Immature natural killer cell (primary cell): ENCODE measurements around the gene MFSD12. TPM values are rescaled to one million over a fixed set of nuclear protein-coding genes. Genes with fewer than 3 reads are reported as not detected.
"Not testable (repeated sequence)": the region's sequence is repeated elsewhere in the genome, so short reads cannot be mapped to it uniquely, and the experiment has no call there.

ENCODE experiments used
- DNase-seq, 3 donors: peaks; one replicate each; pipeline ENCODE4 v3.0.0; 2022; ENCODE audit warnings: mixed read lengths in 1 of 3
- H3K27ac Mint-ChIP-seq, 6 donors: one replicate each; pipeline ENCODE4 v1.8.0; 2020; ENCODE audit warnings: mixed read lengths in 6 of 6, mild to moderate bottlenecking in 5 of 6, inconsistent platforms in 4 of 6, moderate library complexity in 3 of 6
- H3K27me3 Mint-ChIP-seq, 3 donors: one replicate each; pipeline ENCODE4 v1.8.0; 2020 to 2021; ENCODE audit warnings: low read depth in 3 of 3, mild to moderate bottlenecking in 3 of 3, mixed read lengths in 3 of 3, moderate library complexity in 3 of 3, inconsistent platforms in 1 of 3
- H3K36me3 Mint-ChIP-seq, 3 donors: one replicate each; pipeline ENCODE4 v1.8.0; 2020; ENCODE audit warnings: mixed read lengths in 3 of 3, inconsistent platforms in 2 of 3, mild to moderate bottlenecking in 2 of 3
- H3K4me1 Mint-ChIP-seq, 2 donors: one replicate each; pipeline ENCODE4 v1.8.0; 2020; ENCODE audit warnings: inconsistent platforms in 2 of 2, mild to moderate bottlenecking in 2 of 2, mixed read lengths in 2 of 2, moderate library complexity in 1 of 2
- H3K4me3 Mint-ChIP-seq, 5 donors: one replicate each; pipeline ENCODE4 v1.8.0; 2020; ENCODE audit warnings: mild to moderate bottlenecking in 5 of 5, mixed read lengths in 5 of 5, inconsistent platforms in 3 of 5, moderate library complexity in 3 of 5
- H3K9me3 Mint-ChIP-seq, 6 donors: one replicate each; pipeline ENCODE4 v1.8.0; 2020; ENCODE audit warnings: mild to moderate bottlenecking in 6 of 6, mixed read lengths in 6 of 6, inconsistent platforms in 4 of 6, moderate library complexity in 3 of 6
- polyA plus RNA-seq, 3 donors: library from polyadenylated mRNA; unstranded; fragments of 300-500 nt; fragmentation: Illumina TruSeq; gene quantifications; one replicate each; pipeline ENCODE4 v1.2.3, GENCODE V29; 2021

Gene MFSD12
- polyA plus RNA-seq, 3 donors from 2014 or later = 17.1 to 26.9 (median 25.6) TPM

DNA sequence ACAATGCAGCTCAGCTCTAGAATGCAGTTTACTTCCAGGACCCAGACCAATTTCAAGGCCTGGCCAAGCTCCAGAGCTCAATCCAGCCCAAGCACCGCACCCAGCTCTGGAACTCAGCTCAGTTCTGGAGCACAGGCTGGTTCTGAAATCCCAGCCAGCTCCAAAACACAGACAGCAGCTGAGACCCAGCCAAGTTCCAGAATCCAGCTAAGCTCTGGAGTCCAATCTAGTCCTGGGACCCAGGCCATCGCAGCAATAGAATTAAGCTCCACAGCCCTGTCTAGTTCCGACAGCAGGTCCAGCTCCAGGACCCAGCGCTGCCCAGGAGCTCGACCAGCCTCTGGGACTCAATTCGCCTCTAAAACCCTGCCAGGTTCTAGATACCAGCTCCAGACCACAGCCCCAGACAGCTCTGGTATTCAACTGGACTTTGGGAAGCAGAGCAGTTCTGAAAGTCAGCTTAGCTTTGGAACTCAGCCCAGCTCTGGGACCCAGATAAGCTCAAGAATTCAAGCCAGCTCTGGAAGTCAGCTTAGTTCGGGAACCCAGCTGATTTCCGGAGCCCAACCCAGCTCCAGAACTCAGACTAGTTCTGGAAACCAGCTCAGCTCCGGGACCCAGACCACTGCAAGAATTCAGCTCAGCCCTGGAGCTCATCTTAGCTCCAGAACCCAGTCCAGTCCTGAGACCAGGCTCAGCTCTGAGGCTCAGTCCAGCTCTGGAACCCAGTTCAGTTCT, 34.7 kb upstream of the MFSD12 start:
- H3K9me3 Mint-ChIP-seq = no peaks in the 10 kb centered on the region
- no peak overlapping the region for H3K4me3 Mint-ChIP-seq
- H3K36me3 Mint-ChIP-seq = no peaks in the 10 kb centered on the region
- H3K27me3 Mint-ChIP-seq = no peaks in the 10 kb centered on the region
- H3K27ac Mint-ChIP-seq = no peak overlapping the region
- H3K4me1 Mint-ChIP-seq = no peaks in the 10 kb centered on the region
- no peak for DNase-seq

DNA sequence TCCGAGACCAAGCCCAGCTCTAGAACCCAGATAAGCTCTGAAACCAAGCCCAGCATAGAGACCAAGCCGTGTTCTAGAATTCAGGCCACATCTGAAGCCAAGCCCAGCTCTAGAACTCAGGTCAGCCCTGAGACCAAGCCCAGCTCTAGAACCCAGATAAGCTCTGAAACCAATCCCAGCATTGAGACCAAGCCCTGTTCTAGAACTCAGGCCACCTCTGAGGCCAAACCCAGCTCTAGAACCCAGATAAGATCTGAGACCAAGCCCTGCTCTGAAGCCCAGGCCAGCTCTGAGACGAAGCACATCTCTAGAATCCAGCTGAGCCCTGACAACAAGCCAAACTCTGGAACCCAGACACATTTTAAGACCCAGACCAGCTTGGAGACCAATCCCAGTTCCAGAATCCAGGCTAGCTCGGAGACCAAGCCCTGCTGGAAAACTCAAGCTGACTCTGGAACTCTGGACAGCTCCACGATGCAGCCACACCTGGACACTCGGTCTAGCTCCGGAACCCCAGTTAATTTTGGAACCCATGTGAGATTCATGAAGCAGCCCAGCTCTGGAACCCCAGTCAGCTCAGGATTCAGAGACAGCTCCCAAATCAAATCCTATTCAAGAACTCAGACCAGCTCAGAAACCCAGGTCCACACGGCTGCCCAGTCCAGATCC, 33.7 kb upstream of the MFSD12 start:
- Mint-ChIP-seq H3K4me3 (no peak overlapping the region), H3K4me1 (peaks cover 0 to 2% of the 10 kb centered on the region in 2 donors), H3K9me3 (no peaks in the 10 kb centered on the region), H3K27me3 (peaks cover 0 to 2% (median 1%) of the 10 kb centered on the region in 3 donors), H3K27ac (peak overlapping the region in 1 of 6 donors; percentile 19), H3K36me3 (no peaks in the 10 kb centered on the region)
- no peak for DNase-seq

DNA sequence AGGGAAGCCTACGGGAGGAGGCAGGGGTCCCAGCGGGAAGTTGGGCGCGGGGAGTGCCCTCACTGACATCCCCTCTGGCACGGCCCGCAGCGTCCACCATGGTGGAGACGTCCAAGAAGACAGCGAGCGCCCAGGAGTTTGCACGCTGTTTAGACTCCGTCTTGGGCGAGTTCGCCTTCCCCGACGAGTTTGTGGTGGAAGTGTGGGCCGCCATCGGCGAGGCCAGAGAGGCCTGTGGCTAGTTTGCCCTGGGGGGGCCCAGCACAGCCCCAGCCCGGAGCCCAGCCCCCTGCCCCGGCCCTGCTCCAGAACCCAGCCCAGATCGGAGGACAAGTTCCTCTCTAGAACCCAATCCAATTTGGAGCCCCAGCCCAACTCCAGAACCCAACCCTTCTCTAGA, 32.6 kb upstream of the MFSD12 start:
- H3K4me3 Mint-ChIP-seq = no peak overlapping the region
- H3K4me1 Mint-ChIP-seq = peaks cover 0 to 2% of the 10 kb centered on the region in 2 donors
- no peak for DNase-seq
- peaks cover 0 to 2% (median 1%) of the 10 kb centered on the region in 3 donors for H3K27me3 Mint-ChIP-seq
- H3K9me3 Mint-ChIP-seq = no peaks in the 10 kb centered on the region
- no peaks in the 10 kb centered on the region for H3K36me3 Mint-ChIP-seq
- no peak overlapping the region for H3K27ac Mint-ChIP-seq

DNA sequence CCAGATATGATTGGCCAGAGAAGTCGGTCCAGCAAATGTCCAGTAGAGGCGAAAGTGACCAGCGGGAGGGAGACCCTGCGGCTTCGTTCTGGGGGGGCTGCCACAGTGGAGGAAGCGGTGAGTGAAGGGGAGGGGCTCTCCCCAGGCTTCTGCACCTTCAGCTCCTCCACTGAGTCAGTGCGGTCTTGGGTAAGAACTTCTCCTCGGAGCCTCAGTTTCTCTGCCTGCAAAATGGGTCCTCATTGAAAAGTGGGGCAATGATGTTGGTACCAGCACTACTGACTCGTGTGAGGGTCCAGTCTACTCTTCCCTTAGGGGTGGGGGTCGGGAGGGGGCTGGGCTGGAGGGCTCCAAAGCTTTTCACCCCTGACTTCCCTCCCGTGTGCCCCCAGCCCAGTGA, 32.1 kb upstream of the MFSD12 start:
- Mint-ChIP-seq H3K27ac (no peak overlapping the region), H3K27me3 (peaks cover 0 to 2% (median 1%) of the 10 kb centered on the region in 3 donors), H3K4me3 (no peak overlapping the region), H3K9me3 (no peaks in the 10 kb centered on the region), H3K4me1 (peaks cover 0 to 2% of the 10 kb centered on the region in 2 donors), H3K36me3 (no peaks in the 10 kb centered on the region)
- DNase-seq = no peak

DNA sequence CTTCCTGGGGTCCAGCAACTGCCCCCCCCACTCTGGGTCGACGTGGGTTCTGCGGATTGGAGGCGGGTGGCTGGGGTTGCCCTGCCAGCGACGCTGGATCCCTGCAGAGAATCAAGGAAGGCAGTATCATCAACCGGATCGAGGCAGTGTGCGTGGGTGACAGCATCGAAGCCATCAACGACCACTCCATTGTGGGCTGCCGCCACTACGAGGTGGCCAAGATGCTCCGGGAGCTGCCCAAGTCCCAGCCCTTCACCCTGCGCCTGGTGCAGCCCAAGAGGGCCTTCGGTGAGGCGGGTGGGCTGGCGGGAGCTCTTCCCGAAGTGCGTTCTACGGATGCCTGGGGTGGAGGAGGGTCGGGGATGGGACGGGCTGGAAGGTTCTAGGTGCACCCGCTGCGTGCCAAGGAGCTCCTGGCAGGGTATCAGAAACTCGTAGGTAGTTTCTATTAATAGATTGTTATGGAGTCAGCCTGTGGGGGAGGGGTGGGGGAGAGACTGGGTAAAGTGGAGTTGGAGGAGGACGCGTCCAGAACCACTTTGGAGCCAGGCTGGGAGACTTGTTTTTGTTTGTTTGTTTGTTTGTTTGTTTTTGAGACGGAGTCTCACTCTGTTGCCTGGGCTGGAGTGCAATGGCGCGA, 29.4 kb upstream of the MFSD12 start:
- Mint-ChIP-seq H3K9me3 (no peaks in the 10 kb centered on the region), H3K4me3 (no peak overlapping the region), H3K27ac (no peak overlapping the region), H3K36me3 (no peaks in the 10 kb centered on the region), H3K4me1 (peaks cover 0 to 2% of the 10 kb centered on the region in 2 donors), H3K27me3 (peaks cover 1 to 2% (median 2%) of the 10 kb centered on the region in 3 donors)
- no peak for DNase-seq

DNA sequence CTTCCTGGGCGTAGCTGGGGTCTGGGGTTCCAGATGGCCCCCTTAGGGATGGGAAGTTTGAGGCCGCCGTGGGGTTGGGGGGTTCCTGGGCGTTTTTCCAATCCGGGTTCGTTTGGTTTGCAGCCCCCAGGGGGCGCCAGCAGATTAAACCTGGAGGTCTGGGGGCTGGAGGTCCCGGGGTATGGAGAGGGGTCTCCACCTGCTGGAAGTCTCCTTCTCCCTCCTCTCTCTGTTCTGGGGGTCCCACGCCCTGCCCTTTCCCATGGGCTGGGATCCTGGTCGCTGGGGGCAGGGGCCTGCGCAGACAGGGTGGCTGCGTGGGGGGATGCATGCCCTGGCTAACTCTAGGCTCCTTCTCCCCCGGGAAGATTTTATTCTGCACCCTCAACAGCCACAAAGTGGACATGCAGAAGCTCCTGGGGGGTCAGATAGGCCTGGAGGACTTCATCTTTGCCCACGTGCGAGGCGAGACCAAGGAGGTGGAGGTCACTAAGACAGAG, 28.8 kb upstream of the MFSD12 start:
- no peaks in the 10 kb centered on the region for H3K36me3 Mint-ChIP-seq
- H3K9me3 Mint-ChIP-seq = no peaks in the 10 kb centered on the region
- H3K27me3 Mint-ChIP-seq = peaks cover 1 to 2% (median 2%) of the 10 kb centered on the region in 3 donors
- no peak overlapping the region for H3K27ac Mint-ChIP-seq
- H3K4me3 Mint-ChIP-seq = peak overlapping the region in 4 of 5 donors; percentile 10 to 51 (median 44)
- peaks cover 0 to 2% of the 10 kb centered on the region in 2 donors for H3K4me1 Mint-ChIP-seq
- peak; percentile 31 to 43 (median 42) for DNase-seq

DNA sequence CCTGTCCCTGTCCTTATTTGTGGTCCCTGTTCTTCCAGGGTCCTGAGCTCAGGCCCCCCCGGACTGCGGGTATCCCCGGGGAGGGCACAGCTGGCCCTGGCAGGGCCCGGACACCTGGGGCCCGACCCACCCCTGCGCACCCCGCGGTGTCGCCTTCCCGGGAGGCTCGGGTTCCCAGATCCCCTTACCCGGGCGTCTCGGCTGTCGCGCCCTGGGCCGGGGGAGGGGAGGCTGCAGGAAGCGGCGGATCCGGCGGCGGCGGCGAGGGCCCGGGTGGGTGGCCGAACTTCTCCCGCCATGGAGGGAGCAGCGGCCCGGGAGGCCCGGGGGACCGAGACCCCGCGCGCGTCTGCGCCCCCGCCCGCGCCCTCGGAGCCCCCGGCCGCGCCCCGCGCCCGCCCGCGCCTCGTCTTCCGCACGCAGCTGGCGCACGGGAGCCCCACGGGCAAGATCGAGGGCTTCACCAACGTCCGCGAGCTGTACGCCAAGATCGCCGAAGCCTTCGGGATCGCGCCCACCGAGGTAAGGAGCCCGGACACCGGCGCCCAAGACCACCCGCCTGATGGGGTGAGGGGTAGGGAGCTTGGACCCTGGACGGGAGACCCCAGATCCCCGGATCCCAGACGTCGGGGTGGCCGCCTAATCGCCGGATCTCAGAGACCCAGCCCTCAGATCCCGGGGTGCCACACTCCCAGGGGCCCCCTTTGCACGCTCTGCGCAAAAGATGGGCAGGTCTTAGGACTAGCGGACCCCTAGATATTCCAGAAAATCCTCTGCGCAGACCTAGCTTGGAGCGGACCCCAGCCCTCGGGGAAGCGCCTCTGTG, 28.1 kb upstream of the MFSD12 start, which contains the start of gene GIPC3:
Gene GIPC3, plus strand, starts transcription at position 178 of the 826 bp plus-strand sequence. Its CDS starts 120 bp downstream, at position 298.
- DNase-seq = no peak
- Mint-ChIP-seq H3K27me3 (peaks cover 1 to 2% (median 2%) of the 10 kb centered on the region in 3 donors), H3K4me1 (peaks cover 0 to 2% of the 10 kb centered on the region in 2 donors), H3K9me3 (no peaks in the 10 kb centered on the region), H3K4me3 (peak within 1 kb of the TSS; percentile 10 to 51 (median 44)), H3K36me3 (no peaks in the 10 kb centered on the region), H3K27ac (no peak within 1 kb of the TSS)

DNA sequence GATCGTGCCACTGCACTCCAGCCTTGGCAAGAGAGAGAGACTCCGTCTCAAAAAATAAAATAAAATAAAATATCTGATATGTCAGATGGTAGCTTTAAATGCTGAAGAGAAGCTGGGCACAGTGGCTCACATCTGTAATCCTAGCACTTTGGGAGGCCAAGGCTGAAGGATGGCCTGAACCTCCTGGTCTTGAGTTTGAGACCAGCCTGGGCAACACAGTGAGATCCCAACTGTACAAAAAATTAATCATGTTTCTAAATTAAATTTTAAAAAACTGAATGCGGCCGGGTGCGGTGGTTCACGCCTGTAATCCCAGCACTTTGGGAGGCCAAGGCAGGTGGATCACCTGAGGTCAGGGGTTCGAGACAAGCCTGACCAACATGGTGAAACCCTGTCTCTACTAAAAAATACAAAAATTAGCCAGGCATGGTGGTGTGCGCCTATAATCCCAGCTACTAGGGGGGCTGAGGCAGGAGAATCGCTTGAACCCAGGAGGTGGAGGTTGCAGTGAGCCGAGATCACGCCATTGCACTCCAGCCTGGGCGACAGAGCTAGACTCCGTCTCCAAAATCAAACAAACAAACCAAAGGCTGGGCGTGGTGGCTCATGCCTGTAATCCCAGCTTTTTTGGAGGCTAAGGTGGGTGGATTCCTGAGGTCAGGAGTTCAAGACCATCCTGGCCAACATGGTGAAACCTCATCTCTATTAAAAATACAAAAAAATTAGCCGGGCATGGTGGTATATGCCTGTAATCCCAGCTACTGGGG, 26.8 kb upstream of the MFSD12 start:
- H3K9me3 Mint-ChIP-seq, H3K27ac Mint-ChIP-seq, H3K4me1 Mint-ChIP-seq, H3K27me3 Mint-ChIP-seq, H3K36me3 Mint-ChIP-seq, DNase-seq: not testable (repeated sequence)
- H3K4me3 Mint-ChIP-seq = peak overlapping the region in 1 of 5 donors; percentile 23

DNA sequence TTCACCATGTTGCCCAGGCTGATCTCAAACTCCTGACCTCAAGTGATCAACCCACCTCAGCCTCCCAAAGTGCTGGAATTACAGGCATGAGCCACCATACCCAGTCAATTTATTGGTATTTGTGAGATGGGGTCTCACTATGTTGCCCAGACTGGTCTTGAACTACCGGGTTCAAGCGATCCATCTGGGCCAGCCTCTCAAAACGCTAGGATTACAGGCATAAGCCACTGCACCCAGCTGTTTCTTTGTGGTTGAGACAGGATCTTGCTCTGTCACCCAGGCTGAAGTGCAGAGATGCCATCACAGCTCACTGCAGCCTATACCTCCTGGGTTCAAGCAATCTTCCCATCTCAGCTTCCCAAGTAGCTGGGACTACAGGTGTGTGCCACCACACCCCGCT, 24.4 kb upstream of the MFSD12 start:
- not testable (repeated sequence) for H3K4me1 Mint-ChIP-seq, H3K4me3 Mint-ChIP-seq, H3K27me3 Mint-ChIP-seq, DNase-seq, H3K36me3 Mint-ChIP-seq, H3K27ac Mint-ChIP-seq, H3K9me3 Mint-ChIP-seq

DNA sequence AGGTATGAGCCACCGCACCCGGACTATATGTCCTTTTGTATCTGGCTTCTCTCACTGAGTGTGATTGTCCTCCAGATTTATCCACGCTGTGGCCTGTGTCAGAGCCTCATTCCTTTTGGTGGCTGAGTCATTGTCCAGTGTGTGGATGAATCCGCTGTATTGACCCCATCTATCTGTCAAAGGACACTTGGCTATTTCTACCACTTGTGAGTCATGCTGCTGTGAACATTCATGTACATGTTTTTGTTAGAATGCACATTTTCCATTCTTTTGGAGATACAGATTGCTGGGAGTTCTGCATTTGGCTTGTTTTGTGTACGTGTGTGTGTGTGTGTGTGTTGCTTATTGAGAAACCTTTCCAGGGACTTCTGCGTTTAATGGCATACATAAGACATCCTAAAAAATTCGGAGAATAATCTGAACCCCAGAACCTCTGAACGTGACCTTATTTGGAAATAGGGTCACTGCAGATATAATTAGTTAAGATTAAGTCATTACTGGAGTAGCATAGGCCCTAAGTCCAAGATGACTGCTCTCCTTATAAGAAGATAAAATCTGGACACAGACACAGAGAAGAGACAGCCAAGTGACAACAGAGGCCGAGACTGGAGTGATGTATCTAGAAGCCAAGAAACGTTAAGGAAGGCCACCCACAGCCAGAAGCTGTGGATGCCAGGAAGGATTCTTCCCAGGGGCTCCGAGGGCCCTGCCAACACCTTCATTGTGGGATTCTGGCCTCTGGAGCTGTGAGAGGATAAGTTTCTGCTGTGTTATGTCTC, 23.0 kb upstream of the MFSD12 start:
- Mint-ChIP-seq H3K36me3 (peaks cover 0 to 2% (median 0%) of the 10 kb centered on the region in 3 donors), H3K4me1 (peaks cover 0 to 1% of the 10 kb centered on the region in 2 donors), H3K27ac (no peak overlapping the region), H3K27me3 (peaks cover 0 to 2% (median 0%) of the 10 kb centered on the region in 3 donors), H3K9me3 (no peaks in the 10 kb centered on the region), H3K4me3 (no peak overlapping the region)
- no peak for DNase-seq

DNA sequence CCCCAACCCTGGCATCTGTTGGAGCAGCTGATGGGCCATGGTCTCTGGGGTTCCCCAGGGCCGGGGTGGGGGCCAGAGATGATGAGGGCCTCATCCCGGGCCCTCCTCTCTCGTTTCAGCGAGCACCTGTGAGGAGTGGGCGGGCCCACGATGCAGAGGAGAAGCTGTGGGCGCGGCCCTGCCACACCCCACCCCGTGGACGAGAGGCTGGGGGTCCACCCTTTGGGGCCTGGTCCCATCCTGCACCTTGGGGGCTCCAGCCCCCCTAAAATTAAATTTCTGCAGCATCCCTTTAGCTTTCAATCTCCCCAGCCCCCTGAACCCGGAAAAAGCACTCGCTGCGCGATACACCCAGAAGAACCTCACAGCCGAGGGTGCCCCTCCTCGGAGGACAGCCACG, 21.0 kb upstream of the MFSD12 start:
- H3K36me3 Mint-ChIP-seq = peaks cover 0 to 6% (median 0%) of the 10 kb centered on the region in 3 donors
- no peak overlapping the region for H3K4me3 Mint-ChIP-seq
- H3K4me1 Mint-ChIP-seq = peaks cover 0 to 7% of the 10 kb centered on the region in 2 donors
- DNase-seq = no peak
- no peak overlapping the region for H3K27ac Mint-ChIP-seq
- no peaks in the 10 kb centered on the region for H3K9me3 Mint-ChIP-seq
- peaks cover 2 to 5% (median 2%) of the 10 kb centered on the region in 3 donors for H3K27me3 Mint-ChIP-seq

DNA sequence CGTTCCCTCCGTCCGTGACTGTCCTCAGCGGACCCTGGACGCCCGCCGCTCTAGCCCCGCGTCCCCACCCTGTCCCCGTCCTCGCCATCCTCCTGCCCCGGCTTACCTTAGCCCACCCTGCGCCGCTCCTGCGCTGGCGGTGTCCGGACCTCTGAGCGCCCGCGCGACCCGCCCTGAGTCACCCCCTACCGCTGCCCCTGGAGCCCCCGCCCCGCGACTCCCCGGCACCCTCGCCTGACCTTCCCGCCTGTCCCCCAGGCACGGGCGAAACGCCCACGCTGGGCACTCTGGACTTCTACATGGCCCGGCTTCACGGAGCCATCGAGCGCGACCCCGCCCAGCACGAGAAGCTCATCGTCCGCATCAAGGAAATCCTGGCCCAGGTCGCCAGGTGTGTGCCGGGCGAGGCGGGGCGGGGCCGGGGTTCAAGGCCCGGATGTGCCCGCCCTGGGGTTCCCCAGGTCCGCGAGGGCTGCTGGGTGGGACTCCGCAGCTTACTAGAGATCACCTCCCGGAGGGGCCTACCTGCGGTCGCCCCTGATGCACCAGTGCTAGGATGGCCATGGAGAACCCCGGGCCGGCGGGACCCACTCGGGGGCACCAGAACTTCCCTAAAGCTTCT, 20.4 kb upstream of the MFSD12 start:
- no peak for DNase-seq
- H3K36me3 Mint-ChIP-seq = peaks cover 0 to 6% (median 0%) of the 10 kb centered on the region in 3 donors
- H3K9me3 Mint-ChIP-seq = no peaks in the 10 kb centered on the region
- H3K27me3 Mint-ChIP-seq = peaks cover 2 to 5% (median 2%) of the 10 kb centered on the region in 3 donors
- peaks cover 0 to 7% of the 10 kb centered on the region in 2 donors for H3K4me1 Mint-ChIP-seq
- no peak overlapping the region for H3K27ac Mint-ChIP-seq
- H3K4me3 Mint-ChIP-seq = no peak overlapping the region
